PC-3 (cell line): ENCODE results near the gene CDK10.

ENCODE experiments used
- EZH2 ChIP-seq: fragments of 300-600 bp; sonication (generic); IDR thresholded peaks from one replicate; pipeline ENCODE4 v1.6.1; 2017; ENCODE audit warnings: antibody characterized with exemption, mild to moderate bottlenecking, low read length; ENCODE audit not compliant: unreplicated experiment
- EZH2phosphoT487 ChIP-seq: fragments of 300-600 bp; sonication (generic); IDR thresholded peaks from 2 replicates; pipeline ENCODE4 v1.6.1; 2018; ENCODE audit warnings: mild to moderate bottlenecking, antibody characterized with exemption, low read length, borderline replicate concordance
- TF ChIP-seq, protein P1 (sequence below): fragments of 300-600 bp; sonication (generic); conservative IDR thresholded peaks from 2 replicates; pipeline ENCODE4 v1.5.1; 2017; ENCODE audit warnings: antibody characterized with exemption, low read depth, mild to moderate bottlenecking, low read length

DNA sequence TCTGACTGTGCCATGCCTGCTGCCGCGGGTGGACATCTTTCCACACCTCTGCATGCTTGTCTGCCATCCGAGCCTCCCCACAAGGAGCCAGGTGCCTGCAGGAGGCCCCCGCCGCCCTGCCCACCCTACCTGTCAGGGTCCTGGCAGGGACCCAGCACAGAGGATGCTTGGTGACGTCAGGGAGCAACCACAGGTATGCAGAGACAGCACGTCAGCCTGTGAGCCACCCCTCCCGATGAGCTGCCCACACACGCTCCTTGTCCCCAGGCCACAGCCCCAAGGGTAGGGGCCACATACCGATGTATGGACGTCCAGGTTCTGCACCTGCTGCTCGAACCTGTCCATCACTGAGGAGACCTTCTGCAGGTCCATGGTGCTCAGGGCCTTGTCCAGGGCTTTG, 39.6 kb upstream of the CDK10 start:
- TF ChIP-seq, protein P1, sequence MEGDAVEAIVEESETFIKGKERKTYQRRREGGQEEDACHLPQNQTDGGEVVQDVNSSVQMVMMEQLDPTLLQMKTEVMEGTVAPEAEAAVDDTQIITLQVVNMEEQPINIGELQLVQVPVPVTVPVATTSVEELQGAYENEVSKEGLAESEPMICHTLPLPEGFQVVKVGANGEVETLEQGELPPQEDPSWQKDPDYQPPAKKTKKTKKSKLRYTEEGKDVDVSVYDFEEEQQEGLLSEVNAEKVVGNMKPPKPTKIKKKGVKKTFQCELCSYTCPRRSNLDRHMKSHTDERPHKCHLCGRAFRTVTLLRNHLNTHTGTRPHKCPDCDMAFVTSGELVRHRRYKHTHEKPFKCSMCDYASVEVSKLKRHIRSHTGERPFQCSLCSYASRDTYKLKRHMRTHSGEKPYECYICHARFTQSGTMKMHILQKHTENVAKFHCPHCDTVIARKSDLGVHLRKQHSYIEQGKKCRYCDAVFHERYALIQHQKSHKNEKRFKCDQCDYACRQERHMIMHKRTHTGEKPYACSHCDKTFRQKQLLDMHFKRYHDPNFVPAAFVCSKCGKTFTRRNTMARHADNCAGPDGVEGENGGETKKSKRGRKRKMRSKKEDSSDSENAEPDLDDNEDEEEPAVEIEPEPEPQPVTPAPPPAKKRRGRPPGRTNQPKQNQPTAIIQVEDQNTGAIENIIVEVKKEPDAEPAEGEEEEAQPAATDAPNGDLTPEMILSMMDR = no peak
- TF ChIP-seq EZH2phosphoT487 (no peak), EZH2 (no peak)
